Tibial artery (tissue), 4 donors: ENCODE results near the gene BSDC1.

ENCODE experiments used
- DNase-seq, 2 donors: peaks; one replicate each; pipeline ENCODE4 v3.0.0-alpha.2; 2019
- H3K27ac ChIP-seq, 2 donors: fragments of 200-600 bp; sonication (generic) in 1 of 2; 1 replicate in 1 of 2; 2 replicates in 1 of 2; pipeline ENCODE4 v1.5.1; 2018 to 2019; ENCODE audit warnings: mild to moderate bottlenecking in 1 of 2
- H3K27me3 ChIP-seq, 2 donors: fragments of 200-600 bp; sonication (generic) in 1 of 2; one replicate each; pipeline versions ENCODE4 v1.5.1 to v1.6.0; 2016 to 2019
- H3K36me3 ChIP-seq, 3 donors: fragments of 200-600 bp; sonication (generic) in 2 of 3; one replicate each; pipeline ENCODE4 v1.5.1; 2016 to 2019; ENCODE audit warnings: mild to moderate bottlenecking in 2 of 3
- H3K4me1 ChIP-seq, 4 donors: fragments of 200-600 bp; sonication (generic) in 2 of 4; 1 replicate in 3 of 4; 2 replicates in 1 of 4; pipeline ENCODE4 v1.5.1; 2016 to 2019
- H3K4me3 ChIP-seq, 2 donors: fragments of 200-600 bp; sonication (generic) in 1 of 2; 1 replicate in 1 of 2; 2 replicates in 1 of 2; pipeline ENCODE4 v1.5.1; 2018 to 2019; ENCODE audit warnings: mild to moderate bottlenecking in 2 of 2
- H3K9me3 ChIP-seq, 3 donors: fragments of 200-600 bp; sonication (generic) in 1 of 3; one replicate each; pipeline ENCODE4 v1.5.1; 2016 to 2019
- CTCF ChIP-seq, 2 experiments: fragments of 200-600 bp in 1 of 2; fragments of 450-650 bp in 1 of 2; IDR thresholded peaks; one replicate each; pipeline ENCODE4 v1.5.1; 2017 to 2019; ENCODE audit warnings: antibody characterized with exemption in 2 of 2, mild to moderate bottlenecking in 1 of 2, moderate library complexity in 1 of 2
- intact Hi-C: fragments of 100-400 bp; cut with DNase I; formaldehyde crosslinking; loops from one replicate; pipeline ENCODE4 v1.15.0; 2023; ENCODE audit warnings: low total_unique reads

Gene BSDC1

GRCh38 chr1:32426489-32427255, 32.4 kb upstream of the BSDC1 start:
- no peak for TF ChIP-seq CTCF (IDR thresholded peaks at IDR 0.05)
- no peaks in the 10 kb centered on the region for H3K36me3 ChIP-seq
- peaks cover 0 to 40% of the 10 kb centered on the region in 2 donors for H3K27me3 ChIP-seq
- H3K27ac ChIP-seq = no peak overlapping the region
- intact Hi-C loops = no loop called here
- H3K4me3 ChIP-seq = no peak overlapping the region
- peaks cover 0 to 10% (median 6%) of the 10 kb centered on the region in 4 donors for H3K4me1 ChIP-seq
- H3K9me3 ChIP-seq = no peaks in the 10 kb centered on the region
- DNase-seq = no peak

GRCh38 chr1:32421775-32422174, 27.5 kb upstream of the BSDC1 start:
- peaks cover 0 to 5% (median 4%) of the 10 kb centered on the region in 3 donors for H3K9me3 ChIP-seq
- H3K4me1 ChIP-seq = peaks cover 0 to 6% (median 4%) of the 10 kb centered on the region in 4 donors
- peaks cover 0 to 28% of the 10 kb centered on the region in 2 donors for H3K27me3 ChIP-seq
- no peak overlapping the region for H3K27ac ChIP-seq
- intact Hi-C loops = no loop called here
- H3K36me3 ChIP-seq = no peaks in the 10 kb centered on the region
- no peak for DNase-seq
- no peak overlapping the region for H3K4me3 ChIP-seq
- TF ChIP-seq CTCF (IDR thresholded peaks at IDR 0.05) = no peak

GRCh38 chr1:32414186-32414886, 20.1 kb upstream of the BSDC1 start:
- no peak overlapping the region for H3K27ac ChIP-seq
- H3K4me3 ChIP-seq = no peak overlapping the region
- intact Hi-C loops = loop anchor here (2.0 kb wide), 1 partner anchor 14 kb away; no protein-coding TSS in a partner anchor
- peak in 1 of 2 experiments; percentile 6 for TF ChIP-seq CTCF (IDR thresholded peaks at IDR 0.05)
- DNase-seq = no peak
- H3K9me3 ChIP-seq = peaks cover 0 to 11% (median 4%) of the 10 kb centered on the region in 3 donors
- no peaks in the 10 kb centered on the region for H3K36me3 ChIP-seq
- H3K4me1 ChIP-seq = no peaks in the 10 kb centered on the region
- peaks cover 0 to 5% of the 10 kb centered on the region in 2 donors for H3K27me3 ChIP-seq

GRCh38 chr1:32413507-32414185, 19.4 kb upstream of the BSDC1 start:
- Histone ChIP-seq H3K27me3 (peaks cover 0 to 5% of the 10 kb centered on the region in 2 donors), H3K27ac (no peak overlapping the region), H3K4me3 (no peak overlapping the region), H3K4me1 (no peaks in the 10 kb centered on the region), H3K9me3 (peaks cover 0 to 5% (median 2%) of the 10 kb centered on the region in 3 donors), H3K36me3 (no peaks in the 10 kb centered on the region)
- intact Hi-C loops = loop anchor here (2.0 kb wide), 1 partner anchor 13 kb away; no protein-coding TSS in a partner anchor
- peak; percentile 67 to 81 for TF ChIP-seq CTCF (IDR thresholded peaks at IDR 0.05)
- peak in 1 of 2 donors; percentile 55 for DNase-seq

GRCh38 chr1:32411261-32411660, 17.0 kb upstream of the BSDC1 start:
- Histone ChIP-seq H3K4me3 (no peak overlapping the region), H3K36me3 (no peaks in the 10 kb centered on the region), H3K9me3 (peaks cover 0 to 5% (median 0%) of the 10 kb centered on the region in 3 donors), H3K4me1 (no peaks in the 10 kb centered on the region), H3K27me3 (peaks cover 0 to 5% of the 10 kb centered on the region in 2 donors), H3K27ac (no peak overlapping the region)
- no peak for TF ChIP-seq CTCF (IDR thresholded peaks at IDR 0.05)
- intact Hi-C loops = no loop called here
- DNase-seq = no peak
